CD4-positive, alpha-beta T cell (primary cell): Measurements from ENCODE around the gene SLC6A4. TPM values are rescaled to one million over a fixed set of nuclear protein-coding genes. Genes with fewer than 3 reads are reported as not detected.

Experiments
- ATAC-seq: fragments of 200-7000 bp; cut with Tn5 transposase; one replicate; pipeline ENCODE4 v1.10.0; 2022; ENCODE audit warnings: mild to moderate bottlenecking; ENCODE audit not compliant: poor library complexity
- CTCF ChIA-PET: fragments of 350-600 bp; sonication (Branson Sonifier 250); formaldehyde crosslinking; loops from one replicate; lab custom pipeline; 2021; ENCODE audit warnings: antibody characterized with exemption, inconsistent platforms; lab: Charles Lee
- POLR2A ChIA-PET: fragments of 350-600 bp; sonication (Branson Sonifier 250); formaldehyde crosslinking; loops from one replicate; lab custom pipeline; 2021; ENCODE audit warnings: antibody characterized with exemption, inconsistent platforms; lab: Charles Lee
- DNase-seq, 14 experiments: peaks; one replicate each; pipeline ENCODE4 v3.0.0-alpha.2; 2013 to 2020; ENCODE audit warnings: mixed read lengths in 2 of 14
- H3K27ac ChIP-seq, 2 donors: one replicate each; pipeline versions ENCODE4 v1.5.1 to v1.7.0; 2013; ENCODE audit warnings: low read length in 2 of 2, low read depth in 1 of 2, mild to moderate bottlenecking in 1 of 2
- H3K27me3 ChIP-seq, 2 experiments: 1 replicate in 1 of 2; 2 replicates in 1 of 2; pipeline versions ENCODE4 v1.6.1 to v1.7.0; 2013; ENCODE audit warnings: low read length in 2 of 2, control low read depth in 1 of 2, mild to moderate bottlenecking in 1 of 2, moderate library complexity in 1 of 2; ENCODE audit not compliant: insufficient read depth in 2 of 2, control insufficient read depth in 1 of 2
- H3K36me3 ChIP-seq: one replicate; pipeline ENCODE4 v1.6.1; 2013; ENCODE audit warnings: low read length, control low read depth; ENCODE audit not compliant: insufficient read depth
- H3K4me1 ChIP-seq: one replicate; pipeline ENCODE4 v1.6.1; 2013; ENCODE audit warnings: low read length, control low read depth; ENCODE audit not compliant: insufficient read depth
- H3K4me3 ChIP-seq: one replicate; pipeline ENCODE4 v1.5.1; 2013; ENCODE audit warnings: mild to moderate bottlenecking, low read length, moderate library complexity
- H3K9me3 ChIP-seq, 2 experiments: 1 replicate in 1 of 2; 2 replicates in 1 of 2; pipeline versions ENCODE4 v1.6.1 to v1.7.0; 2013; ENCODE audit warnings: low read length in 2 of 2, mild to moderate bottlenecking in 2 of 2, control low read depth in 1 of 2, moderate library complexity in 1 of 2; ENCODE audit not compliant: control insufficient read depth in 1 of 2, insufficient read depth in 1 of 2
- H3K27ac Mint-ChIP-seq: one replicate; pipeline ENCODE4 v1.8.0; 2020; ENCODE audit warnings: mixed read lengths
- H3K27me3 Mint-ChIP-seq: one replicate; pipeline ENCODE4 v1.8.0; 2021; ENCODE audit warnings: mixed read lengths
- H3K36me3 Mint-ChIP-seq: one replicate; pipeline ENCODE4 v1.8.0; 2021; ENCODE audit warnings: low read depth, mixed read lengths
- H3K4me1 Mint-ChIP-seq: one replicate; pipeline ENCODE4 v1.8.0; 2021; ENCODE audit warnings: low read depth, mixed read lengths
- H3K4me3 Mint-ChIP-seq: one replicate; pipeline ENCODE4 v1.8.0; 2020; ENCODE audit warnings: mild to moderate bottlenecking, mixed read lengths
- H3K9me3 Mint-ChIP-seq: one replicate; pipeline ENCODE4 v1.8.0; 2020; ENCODE audit warnings: mixed read lengths
- CTCF ChIP-seq: fragments of 200-600 bp; IDR thresholded peaks from one replicate; pipeline ENCODE4 v1.8.0; 2022; ENCODE audit warnings: antibody characterized with exemption, mild to moderate bottlenecking
- intact Hi-C, 2 experiments: fragments of 100-400 bp; cut with DNase I in 1 of 2; cut with micrococcal nuclease in 1 of 2; formaldehyde crosslinking; loops; one replicate each; pipeline versions ENCODE4 v1.15.1 to v1.9.0; 2023 to 2025; cut with DNase I, micrococcal nuclease
- total RNA-seq, 174 experiments: library from RNA in 2 of 174; stranded (reverse) in 2 of 174; gene quantifications; one replicate each; pipeline ENCODE4 v1.2.3 and lab custom pipeline; 2021 to 2026

The SLC6A4 gene
- total RNA-seq, 2 experiments from 2014 or later: not detected

DNA sequence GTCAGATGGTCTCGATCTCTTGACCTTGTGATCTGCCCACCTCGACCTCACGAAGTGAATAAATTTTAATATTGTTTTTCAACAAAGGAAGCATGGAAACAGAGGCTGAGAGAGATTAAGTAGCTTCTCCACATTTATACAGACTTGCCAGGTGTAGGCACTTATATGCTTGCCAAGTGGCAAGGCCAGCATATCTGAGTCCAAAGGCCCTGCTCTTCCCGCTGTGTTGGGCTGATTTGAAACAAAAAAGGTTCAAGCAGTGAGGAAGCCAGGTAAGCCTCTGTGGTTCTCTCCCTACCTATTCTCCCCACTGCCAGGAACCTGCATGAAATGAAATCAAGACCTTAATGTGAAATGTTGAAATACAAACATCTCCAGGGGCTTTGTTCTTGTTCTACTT is 7.5 kb upstream of the SLC6A4 start:
- Mint-ChIP-seq H3K27ac (no peak overlapping the region), H3K4me1 (peaks cover 6% of the 10 kb centered on the region), H3K27me3 (peaks cover 24% of the 10 kb centered on the region), H3K4me3 (no peak overlapping the region), H3K36me3 (peaks cover 9% of the 10 kb centered on the region), H3K9me3 (no peaks in the 10 kb centered on the region)
- no peak for TF ChIP-seq CTCF
- no peak overlapping the region for H3K4me3 ChIP-seq
- intact Hi-C loops: no loop called here
- no peak for ATAC-seq
- H3K27ac ChIP-seq: no peak overlapping the region
- peaks cover 12 to 17% of the 10 kb centered on the region in 2 experiments for H3K27me3 ChIP-seq
- ChIA-PET POLR2A (no interaction called here), CTCF (no interaction called here)
- no peaks in the 10 kb centered on the region for H3K9me3 ChIP-seq
- DNase-seq: no peak
- peaks cover 5% of the 10 kb centered on the region for H3K4me1 ChIP-seq
- peaks cover 7% of the 10 kb centered on the region for H3K36me3 ChIP-seq

GRCh38 chr17:30241051-30241450 is 5.6 kb upstream of the SLC6A4 start:
- Histone ChIP-seq H3K9me3 (peaks cover 0 to 9% of the 10 kb centered on the region in 2 experiments), H3K4me1 (peaks cover 21% of the 10 kb centered on the region), H3K36me3 (no peaks in the 10 kb centered on the region), H3K27me3 (peaks cover 27 to 33% of the 10 kb centered on the region in 2 experiments), H3K27ac (no peak overlapping the region), H3K4me3 (no peak overlapping the region)
- ATAC-seq (no peak), DNase-seq (no peak)
- H3K27ac Mint-ChIP-seq: no peak overlapping the region
- POLR2A ChIA-PET: interaction anchor here (0.5 kb wide), 1 partner anchor 40 kb away, joined by 3 read pairs; no protein-coding TSS in a partner anchor
- no peaks in the 10 kb centered on the region for H3K36me3 Mint-ChIP-seq
- CTCF ChIA-PET: no interaction called here
- TF ChIP-seq CTCF: no peak
- H3K27me3 Mint-ChIP-seq: peaks cover 41% of the 10 kb centered on the region
- intact Hi-C loops: no loop called here
- H3K4me1 Mint-ChIP-seq: peaks cover 16% of the 10 kb centered on the region
- H3K4me3 Mint-ChIP-seq: no peak overlapping the region
- H3K9me3 Mint-ChIP-seq: no peaks in the 10 kb centered on the region

- H3K9me3 Mint-ChIP-seq: no peaks in the 10 kb centered on the region
- H3K4me3 ChIP-seq: no peak overlapping the region
- no peaks in the 10 kb centered on the region for H3K36me3 Mint-ChIP-seq
- peaks cover 46% of the 10 kb centered on the region for H3K27me3 Mint-ChIP-seq
- H3K27me3 ChIP-seq: peaks cover 32 to 40% of the 10 kb centered on the region in 2 experiments
- H3K27ac Mint-ChIP-seq: no peak overlapping the region
- ATAC-seq: no peak
- CTCF ChIA-PET: no interaction called here
- no peak overlapping the region for H3K27ac ChIP-seq
- no peak for DNase-seq
- POLR2A ChIA-PET: no interaction called here
- peaks cover 0 to 9% of the 10 kb centered on the region in 2 experiments for H3K9me3 ChIP-seq
- no peak for TF ChIP-seq CTCF
- H3K4me1 ChIP-seq: peaks cover 28% of the 10 kb centered on the region
- no peaks in the 10 kb centered on the region for H3K36me3 ChIP-seq
- peaks cover 18% of the 10 kb centered on the region for H3K4me1 Mint-ChIP-seq
- intact Hi-C loops: no loop called here
- no peak overlapping the region for H3K4me3 Mint-ChIP-seq
Measured at GRCh38 chr17:30240177-30240576, 4.7 kb upstream of the SLC6A4 start.
